Stimulated activated effector memory CD8-positive, alpha-beta T cell treated with anti-CD3 and anti-CD28 coated beads, Interleukin-12 subunit alpha, Interleukin-12 subunit beta, amount 100 ng/mL, for 72 hours (primary cell): ENCODE results near the gene TYK2.

Experiments used
- ATAC-seq: fragments of 150-1000 bp; cut with Tn5 transposase; 2 replicates; pipeline ENCODE4 v1.10.0; 2021
- DNase-seq, 2 donors: peaks; one replicate each; pipeline ENCODE4 v3.0.0; 2021 to 2022; ENCODE audit warnings: low spot score in 2 of 2
- H3K27ac Mint-ChIP-seq: one replicate; pipeline ENCODE4 v1.8.0; 2022; ENCODE audit warnings: mild to moderate bottlenecking, mixed read lengths
- H3K36me3 Mint-ChIP-seq: one replicate; pipeline ENCODE4 v1.8.0; 2022; ENCODE audit warnings: mild to moderate bottlenecking, mixed read lengths
- H3K4me1 Mint-ChIP-seq: one replicate; pipeline ENCODE4 v1.8.0; 2022; ENCODE audit warnings: mixed read lengths
- H3K4me3 Mint-ChIP-seq: one replicate; pipeline ENCODE4 v1.8.0; 2022; ENCODE audit warnings: mild to moderate bottlenecking, mixed read lengths
- H3K9me3 Mint-ChIP-seq: one replicate; pipeline ENCODE4 v1.8.0; 2022; ENCODE audit warnings: mixed read lengths

TYK2 gene

DNA sequence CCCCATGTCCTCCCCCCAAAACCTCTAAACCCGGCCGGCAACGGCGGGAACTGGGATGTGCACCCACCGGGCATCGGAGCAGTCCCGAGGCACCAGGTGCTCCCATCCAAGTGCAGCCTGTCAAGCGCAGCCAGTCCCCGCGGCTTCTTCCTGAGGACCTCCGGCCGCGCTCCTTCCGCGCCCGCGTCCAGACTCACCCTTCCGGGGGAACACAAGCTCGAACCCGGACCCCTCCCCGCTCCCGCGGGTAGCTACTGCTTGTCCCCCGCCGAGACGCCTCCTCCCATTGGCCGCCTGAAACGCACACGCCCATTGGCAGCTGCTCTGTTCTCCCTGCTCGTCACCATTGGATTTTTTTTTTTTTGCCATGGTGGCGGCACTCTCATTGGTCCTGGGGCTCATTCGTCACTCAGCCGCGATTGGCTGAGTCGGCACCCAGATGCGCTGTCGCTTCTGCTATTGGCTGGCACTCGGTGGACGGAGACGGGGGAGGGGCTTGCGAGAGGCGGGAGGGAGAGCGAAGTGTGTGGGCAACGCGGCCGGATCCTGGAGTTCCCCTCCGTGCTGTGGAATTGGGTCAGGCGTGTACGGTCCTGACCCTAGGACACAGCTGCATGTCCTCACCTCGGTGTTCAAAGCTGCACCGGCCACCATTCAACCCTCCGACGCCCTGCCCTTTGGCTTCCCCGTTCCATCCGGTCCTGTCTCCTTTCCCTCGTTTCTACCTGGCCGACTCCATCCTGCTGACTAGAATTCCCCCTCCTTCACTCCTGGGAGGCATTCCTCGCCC, at the start of gene TYK2:
Gene TYK2, minus strand, starts transcription at position 260 of the 790 bp plus-strand sequence. CDS start 2,166 bp downstream, outside the sequence.
- Mint-ChIP-seq H3K36me3 (peaks cover 48% of the 10 kb centered on the region), H3K4me3 (peak within 1 kb of the TSS; percentile 94), H3K27ac (peak within 1 kb of the TSS; percentile 97), H3K4me1 (peaks cover 28% of the 10 kb centered on the region), H3K9me3 (no peaks in the 10 kb centered on the region)
- ATAC-seq (peak; percentile 99), DNase-seq (peak; percentile 97 to 100)

DNA sequence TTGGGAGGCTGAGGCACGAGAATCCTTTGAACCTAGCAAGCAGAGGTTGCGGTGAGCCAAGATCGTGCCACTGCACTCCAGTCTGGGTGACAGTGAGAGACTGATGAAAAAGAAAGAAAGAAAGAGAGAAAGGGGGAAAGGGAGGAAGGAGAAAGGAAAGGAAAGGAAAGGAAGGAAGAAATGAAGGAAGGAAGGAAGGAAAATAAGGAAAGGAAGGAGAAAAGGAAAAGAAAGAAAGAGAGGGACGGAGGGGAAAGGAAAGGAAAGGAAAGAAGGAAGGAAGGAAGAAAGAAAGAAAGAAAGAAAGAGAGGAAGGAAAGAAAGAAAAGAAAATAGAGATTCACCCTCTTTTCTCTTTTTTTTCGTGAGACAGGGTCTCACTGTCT, 48.6 kb upstream of the TYK2 start:
- Mint-ChIP-seq H3K9me3 (no peaks in the 10 kb centered on the region), H3K4me3 (peak overlapping the region; percentile 81), H3K27ac (peak overlapping the region; percentile 87), H3K36me3 (peaks cover 57% of the 10 kb centered on the region), H3K4me1 (peaks cover 91% of the 10 kb centered on the region)
- DNase-seq (no peak), ATAC-seq (no peak)

DNA sequence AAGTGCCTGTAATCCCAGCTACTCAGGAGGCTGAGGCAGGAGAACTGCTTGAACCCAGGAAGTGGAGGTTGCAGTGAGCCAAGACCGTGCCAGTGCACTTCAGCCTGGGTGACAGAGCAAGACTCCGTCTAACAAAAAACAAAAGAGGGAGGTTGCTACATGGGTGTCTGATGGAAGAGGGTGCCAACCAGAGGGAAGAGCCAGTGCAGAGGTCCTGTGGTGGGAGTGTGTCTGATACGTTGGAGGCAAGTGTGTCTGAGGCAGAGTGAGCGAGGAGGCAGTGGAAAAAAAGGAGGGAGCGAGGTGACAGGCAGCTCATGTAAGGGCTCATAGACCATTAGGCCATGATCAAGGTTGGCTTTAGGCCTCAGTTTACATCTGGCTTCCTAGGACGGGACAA, 46.8 kb upstream of the TYK2 start:
- peak overlapping the region; percentile 81 for H3K4me3 Mint-ChIP-seq
- DNase-seq = no peak
- H3K4me1 Mint-ChIP-seq = peaks cover 94% of the 10 kb centered on the region
- H3K9me3 Mint-ChIP-seq = no peaks in the 10 kb centered on the region
- peak overlapping the region; percentile 87 for H3K27ac Mint-ChIP-seq
- ATAC-seq = no peak
- H3K36me3 Mint-ChIP-seq = peaks cover 55% of the 10 kb centered on the region

DNA sequence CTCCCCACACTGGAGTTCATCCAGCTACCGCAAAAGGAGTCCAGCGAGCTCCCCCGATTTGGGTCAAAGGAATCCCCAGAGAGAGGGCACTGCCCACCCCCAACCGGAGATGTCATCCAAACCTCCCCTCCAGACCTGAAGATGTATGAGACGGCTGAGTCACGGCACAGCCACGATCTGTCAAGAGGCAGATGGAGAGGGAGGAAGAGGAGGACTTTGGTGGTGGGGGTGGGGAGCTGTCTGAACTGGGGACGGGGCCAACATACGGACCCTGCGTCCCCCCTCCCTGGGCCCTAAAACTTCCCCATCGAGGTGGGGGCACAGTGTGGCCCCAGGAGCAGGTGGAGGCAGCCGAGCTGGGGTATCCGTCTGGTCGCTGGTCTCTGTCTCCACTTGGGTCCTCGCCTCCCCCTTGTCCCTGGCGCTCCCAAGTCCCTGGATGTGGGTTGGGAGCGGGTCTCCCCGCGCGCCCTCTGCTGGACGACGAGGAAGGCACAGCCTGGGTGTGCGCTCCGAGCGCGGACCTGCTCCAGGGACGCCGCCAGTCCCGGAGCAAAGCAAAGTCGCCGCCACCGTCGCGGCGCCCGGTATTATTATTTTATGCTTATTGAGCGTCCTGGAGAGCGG, 43.8 kb upstream of the TYK2 start:
- peaks cover 86% of the 10 kb centered on the region for H3K4me1 Mint-ChIP-seq
- peaks cover 54% of the 10 kb centered on the region for H3K36me3 Mint-ChIP-seq
- H3K27ac Mint-ChIP-seq = peak overlapping the region; percentile 94
- DNase-seq (peak; percentile 61 to 83), ATAC-seq (peak; percentile 19)
- H3K4me3 Mint-ChIP-seq = peak overlapping the region; percentile 81
- no peaks in the 10 kb centered on the region for H3K9me3 Mint-ChIP-seq

DNA sequence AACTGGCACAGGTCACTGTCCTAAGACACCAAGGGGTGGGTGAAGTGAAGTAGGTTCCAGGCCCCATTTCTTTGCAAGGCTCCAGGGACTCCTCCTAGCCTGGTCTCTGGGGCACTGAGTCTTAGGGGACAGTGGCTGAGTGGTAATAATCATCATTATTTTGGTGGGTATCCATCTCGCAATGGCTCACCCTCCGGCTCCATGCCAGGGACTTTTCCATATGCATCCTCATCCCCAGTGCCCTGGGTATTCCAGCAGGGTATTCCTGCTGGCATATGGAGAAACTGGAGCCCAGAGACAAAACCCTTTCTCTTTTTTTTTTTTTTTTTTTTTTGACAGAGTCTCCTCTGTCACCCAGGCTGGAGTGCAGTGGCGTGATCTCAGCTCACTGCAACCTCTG, 42.5 kb upstream of the TYK2 start:
- Mint-ChIP-seq H3K27ac (no peak overlapping the region), H3K4me3 (peak overlapping the region; percentile 81), H3K36me3 (peaks cover 45% of the 10 kb centered on the region), H3K9me3 (no peaks in the 10 kb centered on the region), H3K4me1 (peaks cover 84% of the 10 kb centered on the region)
- DNase-seq (no peak), ATAC-seq (no peak)

DNA sequence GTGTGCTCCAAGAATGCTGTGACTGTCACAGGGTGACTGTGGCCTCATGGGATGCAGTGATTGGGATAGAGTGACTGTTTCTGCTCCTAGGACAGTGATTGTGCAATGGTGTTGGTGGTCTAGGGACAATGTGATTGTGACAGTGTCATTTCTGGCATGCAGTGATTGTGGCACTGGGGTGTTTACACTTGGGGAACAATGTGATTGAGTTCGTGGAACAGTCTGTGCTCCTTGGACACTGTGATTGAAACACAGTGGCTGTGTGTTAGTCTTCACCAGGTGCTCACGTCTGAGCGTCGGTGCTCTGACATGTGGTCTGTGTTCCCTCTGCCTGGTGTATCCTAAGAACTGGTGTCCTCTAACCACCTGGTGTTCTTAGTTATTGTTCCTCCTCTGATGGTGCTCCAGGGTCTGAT, 41.7 kb upstream of the TYK2 start:
- peak overlapping the region; percentile 79 for H3K27ac Mint-ChIP-seq
- DNase-seq (no peak), ATAC-seq (no peak)
- H3K4me3 Mint-ChIP-seq = peak overlapping the region; percentile 81
- H3K4me1 Mint-ChIP-seq = peaks cover 80% of the 10 kb centered on the region
- peaks cover 48% of the 10 kb centered on the region for H3K36me3 Mint-ChIP-seq
- H3K9me3 Mint-ChIP-seq = no peaks in the 10 kb centered on the region

DNA sequence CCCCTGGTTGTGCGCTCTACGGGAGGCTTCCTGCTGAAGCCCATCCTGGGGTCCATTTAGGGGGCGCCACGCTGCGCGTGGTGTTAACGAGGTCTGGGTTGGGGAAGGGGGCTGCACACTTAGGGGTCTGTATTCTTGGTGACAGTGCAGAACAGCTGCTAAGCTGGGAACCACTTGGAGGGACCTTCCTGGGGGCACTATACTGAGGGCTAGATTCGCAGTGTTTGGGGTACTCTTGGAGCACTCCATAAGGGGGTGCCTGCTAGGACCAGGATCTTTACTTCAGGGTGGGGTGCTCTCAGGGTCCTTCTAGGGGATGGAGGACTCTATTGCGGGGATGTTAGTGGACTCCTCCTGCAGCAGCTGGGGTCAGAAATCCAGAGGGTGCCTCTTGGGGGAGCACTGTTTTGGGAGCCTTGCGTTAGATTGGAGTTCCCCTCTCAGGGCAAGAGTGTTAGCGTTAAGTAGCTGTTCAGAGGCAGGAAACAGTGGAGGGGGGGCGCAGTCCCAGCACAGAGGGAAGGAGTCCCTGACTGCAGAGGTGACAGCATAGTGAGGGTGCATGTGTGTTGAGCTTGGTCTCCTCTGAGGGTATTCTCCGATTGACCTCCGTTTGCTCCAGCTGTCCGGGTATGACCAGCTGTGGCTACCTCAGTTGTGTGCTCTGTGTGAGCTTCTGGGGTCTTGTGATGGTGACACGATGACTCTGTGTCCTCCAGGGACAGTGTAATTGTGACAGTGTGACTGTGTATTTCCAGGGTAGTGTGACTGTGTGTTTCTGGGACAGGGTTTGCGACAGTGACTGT, 41.1 kb upstream of the TYK2 start:
- H3K4me3 Mint-ChIP-seq = peak overlapping the region; percentile 81
- peaks cover 80% of the 10 kb centered on the region for H3K4me1 Mint-ChIP-seq
- H3K27ac Mint-ChIP-seq = peak overlapping the region; percentile 79
- no peaks in the 10 kb centered on the region for H3K9me3 Mint-ChIP-seq
- peak in 1 of 2 donors; percentile 67 for DNase-seq
- peaks cover 54% of the 10 kb centered on the region for H3K36me3 Mint-ChIP-seq
- ATAC-seq = no peak

DNA sequence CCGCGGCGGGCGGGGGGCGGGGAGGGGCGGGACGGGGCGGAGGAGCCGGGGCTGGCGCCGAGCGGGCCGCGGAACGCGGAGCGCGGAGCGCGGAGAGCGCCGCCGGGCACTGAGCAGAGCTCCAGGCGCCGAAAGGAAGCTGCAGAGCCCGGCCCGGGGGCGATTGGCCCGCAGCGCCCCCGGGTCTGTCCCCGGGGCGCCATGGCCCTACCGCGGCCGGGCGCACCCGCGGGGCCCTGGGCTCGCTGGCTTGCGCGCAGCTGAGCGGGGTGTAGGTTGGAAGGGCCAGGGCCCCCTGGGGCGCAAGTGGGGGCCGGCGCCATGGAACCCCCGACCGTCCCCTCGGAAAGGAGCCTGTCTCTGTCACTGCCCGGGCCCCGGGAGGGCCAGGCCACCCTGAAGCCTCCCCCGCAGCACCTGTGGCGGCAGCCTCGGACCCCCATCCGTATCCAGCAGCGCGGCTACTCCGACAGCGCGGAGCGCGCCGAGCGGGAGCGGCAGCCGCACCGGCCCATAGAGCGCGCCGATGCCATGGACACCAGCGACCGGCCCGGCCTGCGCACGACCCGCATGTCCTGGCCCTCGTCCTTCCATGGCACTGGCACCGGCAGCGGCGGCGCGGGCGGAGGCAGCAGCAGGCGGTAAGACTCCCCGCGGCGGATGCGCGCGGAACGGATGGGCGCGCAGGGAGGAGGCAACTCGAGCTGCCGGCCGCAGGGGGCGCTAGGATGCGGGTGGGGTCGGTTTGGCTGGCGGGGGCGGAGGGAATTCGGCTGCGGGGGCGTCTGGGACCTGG, 40.3 kb upstream of the TYK2 start, which contains the start of gene PDE4A:
Gene PDE4A, plus strand, starts transcription at position 95 of the 796 bp plus-strand sequence. Its CDS starts 227 bp downstream, at position 322.
- H3K36me3 Mint-ChIP-seq = peaks cover 55% of the 10 kb centered on the region
- no peaks in the 10 kb centered on the region for H3K9me3 Mint-ChIP-seq
- DNase-seq (peak; percentile 74 to 87), ATAC-seq (peak; percentile 4)
- H3K4me3 Mint-ChIP-seq = peak within 1 kb of the TSS; percentile 81
- H3K4me1 Mint-ChIP-seq = peaks cover 80% of the 10 kb centered on the region
- H3K27ac Mint-ChIP-seq = peak within 1 kb of the TSS; percentile 90

DNA sequence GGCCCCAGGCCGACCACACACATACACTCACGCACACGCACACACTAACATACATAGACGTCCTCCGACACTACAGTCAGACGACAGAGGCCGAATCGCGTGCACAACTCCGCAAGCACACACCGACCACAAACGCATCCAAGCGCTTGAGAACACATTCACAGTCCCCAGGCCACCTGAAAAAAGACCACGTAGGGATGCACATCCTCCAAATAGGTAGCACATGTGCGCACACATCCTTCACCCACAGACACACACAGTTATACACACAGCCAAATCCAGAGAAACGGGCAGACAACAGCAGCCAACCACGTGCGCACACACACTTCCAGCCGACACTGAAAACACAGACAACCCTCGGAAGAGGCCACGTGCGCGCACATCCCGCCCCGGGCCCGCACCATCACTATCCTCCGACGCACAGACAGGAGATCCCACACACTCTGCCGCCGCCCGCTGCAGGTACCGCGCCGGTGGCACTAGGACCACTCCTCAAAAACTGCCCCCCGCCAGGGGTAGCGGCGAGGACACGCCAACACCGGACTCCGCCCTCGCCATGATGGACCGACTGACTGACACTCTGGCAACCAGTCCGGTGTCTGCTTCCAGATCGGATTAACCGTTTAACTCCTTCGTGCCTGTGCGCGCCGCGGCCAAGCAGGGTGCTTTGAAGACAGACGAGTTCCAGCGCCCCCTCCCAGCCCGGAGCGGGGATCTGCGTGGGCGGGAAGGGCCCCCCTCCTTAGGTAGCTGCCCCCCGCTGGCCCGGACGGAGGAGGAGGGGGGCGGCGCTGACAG, 39.5 kb upstream of the TYK2 start:
- DNase-seq = peak; percentile 56 to 84
- peak overlapping the region; percentile 90 for H3K27ac Mint-ChIP-seq
- peak; percentile 43 for ATAC-seq
- peak overlapping the region; percentile 81 for H3K4me3 Mint-ChIP-seq
- peaks cover 80% of the 10 kb centered on the region for H3K4me1 Mint-ChIP-seq
- peaks cover 47% of the 10 kb centered on the region for H3K36me3 Mint-ChIP-seq
- H3K9me3 Mint-ChIP-seq = no peaks in the 10 kb centered on the region

DNA sequence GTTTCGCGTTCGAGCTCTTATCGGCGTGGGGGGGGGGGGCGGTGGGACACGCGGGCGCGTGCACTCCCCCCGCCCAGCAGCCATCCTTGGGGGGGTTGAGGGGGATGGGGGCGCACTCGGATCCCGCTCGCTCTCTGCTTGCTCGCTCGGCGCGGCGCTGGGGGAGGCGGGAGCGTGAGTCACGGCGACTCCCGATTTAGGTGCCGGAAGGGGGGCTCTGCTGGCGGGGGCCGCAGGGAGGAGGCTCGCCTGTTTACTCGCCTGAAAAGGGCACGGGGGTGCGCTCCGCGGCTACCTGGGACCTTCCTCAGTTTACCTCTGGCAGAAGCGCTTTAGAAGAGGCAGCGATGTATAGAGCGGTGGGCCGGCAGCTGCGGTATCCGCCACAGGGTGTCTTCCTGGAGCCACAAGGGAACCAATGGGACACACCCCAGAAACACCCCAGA, 38.9 kb upstream of the TYK2 start:
- peak overlapping the region; percentile 81 for H3K4me3 Mint-ChIP-seq
- DNase-seq (peak; percentile 42 to 75), ATAC-seq (no peak)
- H3K36me3 Mint-ChIP-seq = peaks cover 44% of the 10 kb centered on the region
- peaks cover 74% of the 10 kb centered on the region for H3K4me1 Mint-ChIP-seq
- H3K9me3 Mint-ChIP-seq = no peaks in the 10 kb centered on the region
- peak overlapping the region; percentile 90 for H3K27ac Mint-ChIP-seq

DNA sequence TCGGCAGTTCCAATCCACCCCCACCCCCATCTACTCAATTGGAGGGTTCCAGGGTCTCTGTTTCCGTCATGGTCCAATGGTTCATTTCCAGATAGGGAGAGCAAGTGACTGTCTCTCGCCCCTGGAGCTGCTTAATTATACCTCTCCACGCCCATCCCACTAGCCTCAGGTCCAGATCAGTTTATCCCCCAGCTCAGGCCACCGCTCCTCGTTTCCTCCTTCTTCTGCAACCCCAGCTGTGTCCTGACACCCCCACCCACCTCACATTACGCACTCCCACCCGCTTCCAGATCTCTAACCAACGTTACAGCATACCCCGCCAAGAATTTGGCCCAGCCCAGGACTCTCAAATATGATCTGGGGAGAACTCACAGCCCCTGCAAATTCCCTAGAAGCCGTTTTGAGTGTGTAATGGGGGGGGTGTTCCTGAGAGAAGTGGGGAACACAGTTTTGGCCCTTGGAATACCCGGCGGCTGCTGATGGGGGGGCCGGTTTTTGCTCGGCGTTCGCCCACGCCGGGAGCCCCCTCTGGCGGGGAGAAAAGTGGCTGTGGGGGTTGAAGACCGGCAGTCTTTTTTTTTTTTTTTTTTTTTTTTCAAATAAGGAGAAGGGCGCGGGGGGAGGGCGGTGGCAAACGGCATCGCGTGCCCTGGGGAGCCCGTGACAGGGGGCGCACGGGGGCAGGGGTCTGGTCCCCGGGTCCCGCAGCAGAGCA, 38.3 kb upstream of the TYK2 start:
- H3K27ac Mint-ChIP-seq = peak overlapping the region; percentile 90
- H3K4me3 Mint-ChIP-seq = peak overlapping the region; percentile 81
- ATAC-seq (no peak), DNase-seq (peak in 1 of 2 donors; percentile 58)
- H3K36me3 Mint-ChIP-seq = peaks cover 43% of the 10 kb centered on the region
- H3K9me3 Mint-ChIP-seq = no peaks in the 10 kb centered on the region
- peaks cover 68% of the 10 kb centered on the region for H3K4me1 Mint-ChIP-seq

DNA sequence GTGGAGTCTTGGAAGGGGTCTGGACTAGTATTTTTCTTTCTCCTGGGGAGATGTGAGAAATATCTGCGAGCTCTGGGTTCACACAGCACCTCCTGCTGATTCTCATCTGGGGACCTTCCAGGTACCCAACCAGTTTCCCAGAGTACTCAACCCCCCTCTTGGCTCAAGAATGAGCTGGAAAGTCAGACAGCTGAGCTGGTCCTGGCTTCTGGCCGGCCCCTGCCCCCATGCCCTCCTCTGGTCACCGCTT, 37.8 kb upstream of the TYK2 start:
- ATAC-seq (no peak), DNase-seq (no peak)
- H3K36me3 Mint-ChIP-seq = peaks cover 38% of the 10 kb centered on the region
- no peaks in the 10 kb centered on the region for H3K9me3 Mint-ChIP-seq
- H3K4me3 Mint-ChIP-seq = peak overlapping the region; percentile 81
- peaks cover 63% of the 10 kb centered on the region for H3K4me1 Mint-ChIP-seq
- H3K27ac Mint-ChIP-seq = peak overlapping the region; percentile 90

DNA sequence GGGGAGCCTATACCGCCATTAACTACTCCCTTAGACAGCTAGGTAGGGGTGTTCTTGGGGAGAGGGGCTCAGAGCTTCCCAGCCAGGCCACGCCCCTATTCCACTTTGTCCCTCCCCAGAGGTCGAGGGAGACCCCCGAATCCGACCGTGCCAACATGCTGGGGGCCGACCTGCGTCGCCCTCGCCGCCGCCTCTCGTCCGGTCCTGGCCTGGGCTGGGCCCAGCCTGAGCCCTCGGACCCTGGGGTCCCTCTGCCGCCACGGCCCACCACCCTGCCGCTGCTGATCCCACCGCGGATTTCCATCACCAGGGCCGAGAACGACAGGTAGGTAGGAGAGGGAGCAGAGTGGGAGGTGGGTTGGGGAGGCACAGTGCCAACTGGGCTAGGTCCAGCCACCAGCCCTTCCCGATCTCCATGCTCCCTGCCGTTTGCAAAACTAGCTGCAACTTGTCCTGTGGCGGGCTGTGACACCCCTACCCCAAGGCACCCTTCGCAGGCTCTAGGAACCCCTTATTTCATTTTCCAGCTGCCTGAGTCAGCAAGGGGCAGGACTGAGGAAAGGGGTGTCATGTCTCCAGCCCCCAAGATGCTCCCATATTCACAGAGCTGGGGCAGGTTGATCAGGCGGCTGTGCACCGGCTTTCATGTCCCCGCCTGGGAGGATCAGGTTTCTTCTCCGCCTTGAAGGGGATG, 37.3 kb upstream of the TYK2 start:
- no peak for ATAC-seq
- peak in 1 of 2 donors; percentile 63 for DNase-seq
- Mint-ChIP-seq H3K27ac (no peak overlapping the region), H3K36me3 (peaks cover 38% of the 10 kb centered on the region), H3K4me1 (peaks cover 61% of the 10 kb centered on the region), H3K4me3 (peak overlapping the region; percentile 81), H3K9me3 (no peaks in the 10 kb centered on the region)
